Endothelial cell (in vitro differentiated cells): ENCODE measurements around the gene TSPAN7. TPM values are rescaled to one million over a fixed set of nuclear protein-coding genes. Genes with fewer than 3 reads are reported as not detected.

ENCODE experiments used
- DNase-seq: peaks from one replicate; pipeline ENCODE4 v3.0.0; 2021; ENCODE audit warnings: low spot score
- H3K27ac Mint-ChIP-seq: one replicate; pipeline ENCODE4 v1.8.0; 2021; ENCODE audit warnings: mixed read lengths, inconsistent platforms; ENCODE audit not compliant: unreplicated experiment
- H3K27me3 Mint-ChIP-seq: one replicate; pipeline ENCODE4 v1.8.0; 2021; ENCODE audit warnings: mild to moderate bottlenecking, moderate library complexity, mixed read lengths, inconsistent platforms; ENCODE audit not compliant: unreplicated experiment
- H3K36me3 Mint-ChIP-seq: one replicate; pipeline ENCODE4 v1.8.0; 2021; ENCODE audit warnings: mild to moderate bottlenecking, low read depth, mixed read lengths, inconsistent platforms; ENCODE audit not compliant: unreplicated experiment
- H3K4me1 Mint-ChIP-seq: one replicate; pipeline ENCODE4 v1.8.0; 2021; ENCODE audit warnings: mild to moderate bottlenecking, mixed read lengths, inconsistent platforms; ENCODE audit not compliant: unreplicated experiment
- H3K4me3 Mint-ChIP-seq: one replicate; pipeline ENCODE4 v1.8.0; 2021; ENCODE audit warnings: mild to moderate bottlenecking, mixed read lengths, inconsistent platforms; ENCODE audit not compliant: unreplicated experiment
- H3K9me3 Mint-ChIP-seq: one replicate; pipeline ENCODE4 v1.8.0; 2021; ENCODE audit warnings: mixed read lengths, inconsistent platforms; ENCODE audit not compliant: unreplicated experiment
- total RNA-seq: library from RNA; stranded (reverse); fragmentation: NEBNext Ultra II Directional; extraction: Animal tissue kit (Norgen Biotek cat#: 25700); gene quantifications from one replicate; pipeline ENCODE4 v1.2.1, GENCODE V29; 2021; ENCODE audit not compliant: unreplicated experiment
- TF ChIP-seq, protein P1 (sequence below): fragments of 200-600 bp; sonication (generic); IDR thresholded peaks from one replicate; pipeline ENCODE4 v1.5.0; 2021; ENCODE audit warnings: antibody characterized with exemption; ENCODE audit not compliant: unreplicated experiment

TSPAN7 gene
- total RNA-seq, 1 donor from 2014 or later, result 12.4 TPM

DNA sequence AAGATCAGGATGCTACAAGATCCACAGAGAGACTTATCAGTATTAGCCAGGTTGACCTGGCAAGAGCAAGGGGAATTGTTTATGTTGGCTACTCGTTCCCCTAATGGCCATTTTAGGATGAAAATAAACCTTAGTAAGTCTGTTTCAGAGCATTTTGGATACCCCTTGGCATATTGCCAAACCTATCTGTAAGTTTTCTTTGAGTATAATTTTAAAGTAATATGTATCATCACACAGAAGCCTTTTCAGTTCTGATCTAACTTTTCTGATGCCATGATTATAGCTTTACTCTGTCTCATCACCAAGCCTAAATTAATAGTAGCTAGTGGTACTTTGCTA, 99.7 kb downstream of the TSPAN7 start:
- no peaks in the 10 kb centered on the region for H3K4me1 Mint-ChIP-seq
- no peak overlapping the region for H3K27ac Mint-ChIP-seq
- DNase-seq, result no peak
- H3K27me3 Mint-ChIP-seq, result no peaks in the 10 kb centered on the region
- H3K4me3 Mint-ChIP-seq, result no peak overlapping the region
- TF ChIP-seq, protein P1, sequence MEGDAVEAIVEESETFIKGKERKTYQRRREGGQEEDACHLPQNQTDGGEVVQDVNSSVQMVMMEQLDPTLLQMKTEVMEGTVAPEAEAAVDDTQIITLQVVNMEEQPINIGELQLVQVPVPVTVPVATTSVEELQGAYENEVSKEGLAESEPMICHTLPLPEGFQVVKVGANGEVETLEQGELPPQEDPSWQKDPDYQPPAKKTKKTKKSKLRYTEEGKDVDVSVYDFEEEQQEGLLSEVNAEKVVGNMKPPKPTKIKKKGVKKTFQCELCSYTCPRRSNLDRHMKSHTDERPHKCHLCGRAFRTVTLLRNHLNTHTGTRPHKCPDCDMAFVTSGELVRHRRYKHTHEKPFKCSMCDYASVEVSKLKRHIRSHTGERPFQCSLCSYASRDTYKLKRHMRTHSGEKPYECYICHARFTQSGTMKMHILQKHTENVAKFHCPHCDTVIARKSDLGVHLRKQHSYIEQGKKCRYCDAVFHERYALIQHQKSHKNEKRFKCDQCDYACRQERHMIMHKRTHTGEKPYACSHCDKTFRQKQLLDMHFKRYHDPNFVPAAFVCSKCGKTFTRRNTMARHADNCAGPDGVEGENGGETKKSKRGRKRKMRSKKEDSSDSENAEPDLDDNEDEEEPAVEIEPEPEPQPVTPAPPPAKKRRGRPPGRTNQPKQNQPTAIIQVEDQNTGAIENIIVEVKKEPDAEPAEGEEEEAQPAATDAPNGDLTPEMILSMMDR, result no peak
- H3K36me3 Mint-ChIP-seq, result no peaks in the 10 kb centered on the region
- no peaks in the 10 kb centered on the region for H3K9me3 Mint-ChIP-seq

DNA sequence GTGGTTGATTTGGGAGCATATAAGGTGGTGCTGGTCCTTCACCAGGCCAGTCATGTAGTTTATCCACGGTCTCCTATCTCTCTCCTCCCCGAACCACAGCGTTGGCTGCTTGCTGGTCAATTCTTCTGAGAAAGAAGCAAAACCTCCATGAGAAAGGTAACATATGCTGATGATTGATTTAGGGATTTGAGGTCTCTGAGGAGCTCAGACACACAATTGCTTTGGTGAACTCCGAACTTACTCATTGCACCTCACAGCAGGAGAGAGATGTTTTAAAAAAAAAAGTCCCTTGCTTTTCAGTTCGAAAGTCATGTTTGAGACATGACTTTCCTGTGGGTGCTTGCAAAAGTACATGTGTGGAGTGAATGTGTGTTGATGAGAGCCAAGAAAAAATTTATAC, 100.2 kb downstream of the TSPAN7 start:
- no peak for DNase-seq

DNA sequence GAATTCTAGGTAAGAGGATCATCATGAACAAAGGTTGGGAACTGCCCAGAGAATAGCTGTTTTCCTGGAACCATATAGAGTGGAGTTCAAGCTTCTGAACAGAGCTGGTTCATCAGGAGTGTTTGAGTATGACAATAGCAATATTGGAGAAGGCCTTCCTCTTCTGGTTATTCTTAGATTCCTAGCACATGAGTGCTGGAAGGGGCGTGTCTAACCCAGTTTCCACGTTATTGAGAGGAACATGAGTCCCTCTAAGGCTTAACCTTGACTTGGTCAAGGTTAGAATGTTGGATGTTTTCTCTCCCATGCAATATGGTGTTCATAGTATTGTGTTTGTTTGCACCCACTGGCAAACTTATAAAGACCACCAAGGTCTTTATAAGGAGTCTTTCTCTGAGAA, 101.3 kb downstream of the TSPAN7 start:
- Mint-ChIP-seq H3K4me3 (no peak overlapping the region), H3K36me3 (no peaks in the 10 kb centered on the region), H3K27ac (no peak overlapping the region), H3K4me1 (no peaks in the 10 kb centered on the region), H3K27me3 (no peaks in the 10 kb centered on the region), H3K9me3 (no peaks in the 10 kb centered on the region)
- DNase-seq, result no peak
- TF ChIP-seq, protein P1, result no peak

More for the DNA sequence above, 100.2 kb downstream of the TSPAN7 start:
- TF ChIP-seq, protein P1, result no peak
- Mint-ChIP-seq H3K4me1 (no peaks in the 10 kb centered on the region), H3K27me3 (no peaks in the 10 kb centered on the region), H3K36me3 (no peaks in the 10 kb centered on the region), H3K9me3 (no peaks in the 10 kb centered on the region), H3K27ac (no peak overlapping the region), H3K4me3 (no peak overlapping the region)

DNA sequence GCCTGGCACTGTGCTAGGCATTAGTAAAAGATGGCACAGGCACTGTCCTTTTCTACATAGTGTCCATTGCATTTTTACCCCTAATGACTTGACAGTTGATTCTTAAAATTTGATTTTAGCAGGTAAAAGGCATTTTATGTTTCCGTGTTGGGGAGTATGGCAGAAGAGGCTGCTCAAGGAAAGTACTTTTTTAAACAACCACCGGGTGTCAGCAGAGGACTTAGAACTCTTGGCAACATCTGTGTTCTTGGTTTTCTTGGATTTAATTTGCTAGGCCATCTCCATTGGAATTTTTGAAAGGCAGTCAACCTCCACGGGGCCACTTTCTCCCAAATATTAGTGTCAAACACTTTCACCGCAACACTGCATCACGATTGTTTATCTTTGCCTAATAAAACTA, 102.9 kb downstream of the TSPAN7 start:
- H3K36me3 Mint-ChIP-seq, result no peaks in the 10 kb centered on the region
- H3K4me3 Mint-ChIP-seq, result no peak overlapping the region
- peak; percentile 14 for DNase-seq
- H3K4me1 Mint-ChIP-seq, result no peaks in the 10 kb centered on the region
- no peak overlapping the region for H3K27ac Mint-ChIP-seq
- no peaks in the 10 kb centered on the region for H3K9me3 Mint-ChIP-seq
- TF ChIP-seq, protein P1, result no peak
- H3K27me3 Mint-ChIP-seq, result no peaks in the 10 kb centered on the region

GRCh38 chrX:38666909-38667308, 105.6 kb downstream of the TSPAN7 start:
- H3K4me3 Mint-ChIP-seq, result no peak overlapping the region
- peaks cover 2% of the 10 kb centered on the region for H3K4me1 Mint-ChIP-seq
- H3K36me3 Mint-ChIP-seq, result no peaks in the 10 kb centered on the region
- TF ChIP-seq, protein P1, result no peak
- DNase-seq, result no peak
- no peak overlapping the region for H3K27ac Mint-ChIP-seq
- no peaks in the 10 kb centered on the region for H3K27me3 Mint-ChIP-seq
- H3K9me3 Mint-ChIP-seq, result no peaks in the 10 kb centered on the region
